Endothelial cell of umbilical vein (primary cell): ENCODE results near the gene LTO1.

Experiments used
- CTCF ChIP-seq, 2 donors: IDR thresholded peaks; 1 replicate in 1 of 2; 2 replicates in 1 of 2; pipeline ENCODE4 v1.5.1; 2011; ENCODE audit warnings: low read length in 2 of 2, mild to moderate bottlenecking in 2 of 2, moderate library complexity in 2 of 2, control low read depth in 1 of 2, inconsistent platforms in 1 of 2, low read depth in 1 of 2; ENCODE audit not compliant: insufficient read depth in 1 of 2; ENCODE audit errors: extremely low read depth in 1 of 2
- EZH2 ChIP-seq: IDR thresholded peaks from 2 replicates; pipeline ENCODE4 v1.6.1; 2012; ENCODE audit warnings: borderline replicate concordance, low read depth, mild to moderate bottlenecking, moderate library complexity, low read length, inconsistent platforms; ENCODE audit not compliant: severe bottlenecking
- FOS ChIP-seq: IDR thresholded peaks from 2 replicates; pipeline ENCODE4 v1.6.1; 2011; ENCODE audit warnings: mild to moderate bottlenecking, low read length, moderate library complexity, borderline replicate concordance; ENCODE audit not compliant: insufficient read depth
- GATA2 ChIP-seq: IDR thresholded peaks from 2 replicates; pipeline ENCODE4 v1.7.0; 2011; ENCODE audit warnings: low read depth, mild to moderate bottlenecking, moderate library complexity, mixed read lengths, low read length; ENCODE audit not compliant: insufficient read length, insufficient read depth
- JUN ChIP-seq: IDR thresholded peaks from 2 replicates; pipeline ENCODE4 v1.6.1; 2011; ENCODE audit warnings: borderline replicate concordance, low read depth; ENCODE audit not compliant: insufficient read length, insufficient read depth
- MAX ChIP-seq: IDR thresholded peaks from 2 replicates; pipeline ENCODE4 v1.6.1; 2011; ENCODE audit not compliant: insufficient read depth, insufficient read length
- MYC ChIP-seq: IDR thresholded peaks from one replicate; pipeline ENCODE4 v1.6.1; 2011; ENCODE audit warnings: mild to moderate bottlenecking, low read depth, low read length
- POLR2A ChIP-seq: IDR thresholded peaks from 2 replicates; pipeline ENCODE4 v1.6.1; 2012; ENCODE audit warnings: low read depth, mild to moderate bottlenecking, control low read depth, low read length
- POLR2AphosphoS5 ChIP-seq: IDR thresholded peaks from 2 replicates; pipeline ENCODE4 v1.6.1; 2012; ENCODE audit warnings: low read depth, mild to moderate bottlenecking, control low read depth, low read length, moderate library complexity; ENCODE audit not compliant: insufficient read depth

- TF ChIP-seq CTCF (IDR thresholded peaks at IDR 0.05; ENCODE audit: extremely low read depth in 1 of 2, insufficient read depth in 1 of 2, low read depth in 1 of 2, low read length in 2 of 2) (no peak), MYC (no peak), POLR2A (no peak), EZH2 (no peak), POLR2AphosphoS5 (no peak), MAX (no peak), GATA2 (no peak), FOS (no peak), JUN (no peak)
Observed at GRCh38 chr11:69686856-69687255, 11.7 kb upstream of the LTO1 start.
